Lower lobe of right lung (tissue), 2 donors: ENCODE measurements around the gene AHI1. TPM values are rescaled to one million over a fixed set of nuclear protein-coding genes. Genes with fewer than 3 reads are reported as not detected.

Experiments
- ATAC-seq, 2 donors: fragments of 200-7000 bp; cut with Tn5 transposase; one replicate each; pipeline ENCODE4 v1.9.1; 2020 to 2022; ENCODE audit warnings: mild to moderate bottlenecking in 2 of 2, moderate library complexity in 2 of 2
- DNase-seq: peaks from one replicate; pipeline ENCODE4 v3.0.0-alpha.2; 2020
- H3K27ac ChIP-seq: fragments of 200-600 bp; one replicate; pipeline ENCODE4 v1.8.0; 2022
- H3K27me3 ChIP-seq: fragments of 200-600 bp; one replicate; pipeline ENCODE4 v1.8.0; 2022; ENCODE audit warnings: low read depth
- H3K36me3 ChIP-seq: fragments of 200-600 bp; one replicate; pipeline ENCODE4 v1.8.0; 2022; ENCODE audit warnings: mild to moderate bottlenecking
- H3K4me1 ChIP-seq: fragments of 200-600 bp; one replicate; pipeline ENCODE4 v1.8.0; 2022
- H3K4me3 ChIP-seq: fragments of 200-600 bp; one replicate; pipeline ENCODE4 v1.8.0; 2022; ENCODE audit warnings: mild to moderate bottlenecking
- H3K9me3 ChIP-seq: fragments of 200-600 bp; one replicate; pipeline ENCODE4 v1.8.0; 2022
- intact Hi-C: fragments of 100-400 bp; cut with DNase I; formaldehyde crosslinking; loops from one replicate; pipeline ENCODE4 v1.11.0; 2022
- total RNA-seq: library from RNA; stranded (reverse); fragmentation: NEBNext Ultra II Directional; extraction: Animal tissue kit (Norgen Biotek cat#: 25700); gene quantifications from one replicate; pipeline ENCODE4 v1.2.1, GENCODE V29; 2021
- TF ChIP-seq, protein P1 (sequence below): fragments of 200-600 bp; IDR thresholded peaks from one replicate; pipeline ENCODE4 v1.8.0; 2022; ENCODE audit warnings: antibody characterized with exemption, mild to moderate bottlenecking
- donor health status: DM: no; HTN: yes; CAD: no; lungs with severe emphysema.

Gene AHI1
- total RNA-seq, 1 donor from 2014 or later: 31.7 TPM

DNA sequence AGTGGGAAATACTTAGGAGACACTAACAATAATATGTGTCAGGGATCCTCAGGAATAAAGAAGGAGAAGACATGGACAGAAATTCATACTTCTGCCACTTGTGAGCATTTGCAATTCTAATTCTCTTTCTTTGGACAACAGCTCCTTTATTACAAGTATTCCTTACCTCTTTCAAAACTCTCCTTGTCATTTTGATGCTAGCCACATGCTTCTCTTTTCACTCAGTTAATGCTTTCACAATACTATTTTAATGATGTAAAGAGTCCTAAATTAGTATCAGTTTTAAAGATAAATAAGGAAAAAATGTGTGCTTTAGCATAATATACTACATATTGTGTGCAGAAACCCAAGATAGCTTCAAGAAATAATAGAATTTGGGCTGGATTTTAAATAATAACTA lies 62.5 kb downstream of the AHI1 start:
- Histone ChIP-seq H3K27ac (no peak overlapping the region), H3K9me3 (no peaks in the 10 kb centered on the region), H3K27me3 (no peaks in the 10 kb centered on the region), H3K36me3 (peaks cover 37% of the 10 kb centered on the region), H3K4me1 (no peaks in the 10 kb centered on the region), H3K4me3 (no peak overlapping the region)
- ATAC-seq (no peak), DNase-seq (no peak)
- TF ChIP-seq, protein P1, sequence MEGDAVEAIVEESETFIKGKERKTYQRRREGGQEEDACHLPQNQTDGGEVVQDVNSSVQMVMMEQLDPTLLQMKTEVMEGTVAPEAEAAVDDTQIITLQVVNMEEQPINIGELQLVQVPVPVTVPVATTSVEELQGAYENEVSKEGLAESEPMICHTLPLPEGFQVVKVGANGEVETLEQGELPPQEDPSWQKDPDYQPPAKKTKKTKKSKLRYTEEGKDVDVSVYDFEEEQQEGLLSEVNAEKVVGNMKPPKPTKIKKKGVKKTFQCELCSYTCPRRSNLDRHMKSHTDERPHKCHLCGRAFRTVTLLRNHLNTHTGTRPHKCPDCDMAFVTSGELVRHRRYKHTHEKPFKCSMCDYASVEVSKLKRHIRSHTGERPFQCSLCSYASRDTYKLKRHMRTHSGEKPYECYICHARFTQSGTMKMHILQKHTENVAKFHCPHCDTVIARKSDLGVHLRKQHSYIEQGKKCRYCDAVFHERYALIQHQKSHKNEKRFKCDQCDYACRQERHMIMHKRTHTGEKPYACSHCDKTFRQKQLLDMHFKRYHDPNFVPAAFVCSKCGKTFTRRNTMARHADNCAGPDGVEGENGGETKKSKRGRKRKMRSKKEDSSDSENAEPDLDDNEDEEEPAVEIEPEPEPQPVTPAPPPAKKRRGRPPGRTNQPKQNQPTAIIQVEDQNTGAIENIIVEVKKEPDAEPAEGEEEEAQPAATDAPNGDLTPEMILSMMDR: no peak
- intact Hi-C loops: no loop called here

DNA sequence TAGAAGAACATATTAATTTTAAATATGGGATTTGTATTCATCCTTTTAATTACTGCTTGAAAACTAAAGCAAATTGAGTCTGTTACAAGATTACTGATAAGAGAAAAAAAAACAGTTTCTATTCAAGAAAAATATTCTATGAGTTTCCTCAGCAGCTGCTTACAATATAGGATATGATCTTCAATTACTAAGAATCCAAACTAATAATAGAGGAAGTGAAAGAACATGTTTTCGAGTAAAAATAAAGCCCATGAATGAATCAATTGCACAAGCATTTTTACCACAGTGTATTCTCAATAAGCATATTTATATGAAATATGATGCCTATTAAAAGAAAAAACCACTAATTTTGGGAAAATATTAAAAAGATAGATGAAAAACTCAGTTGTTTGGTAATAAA lies 63.4 kb downstream of the AHI1 start:
- Histone ChIP-seq H3K4me1 (no peaks in the 10 kb centered on the region), H3K36me3 (peaks cover 36% of the 10 kb centered on the region), H3K27me3 (no peaks in the 10 kb centered on the region), H3K27ac (no peak overlapping the region), H3K9me3 (no peaks in the 10 kb centered on the region), H3K4me3 (no peak overlapping the region)
- TF ChIP-seq, protein P1: no peak
- no peak for DNase-seq
- intact Hi-C loops: no loop called here
- ATAC-seq: no peak

DNA sequence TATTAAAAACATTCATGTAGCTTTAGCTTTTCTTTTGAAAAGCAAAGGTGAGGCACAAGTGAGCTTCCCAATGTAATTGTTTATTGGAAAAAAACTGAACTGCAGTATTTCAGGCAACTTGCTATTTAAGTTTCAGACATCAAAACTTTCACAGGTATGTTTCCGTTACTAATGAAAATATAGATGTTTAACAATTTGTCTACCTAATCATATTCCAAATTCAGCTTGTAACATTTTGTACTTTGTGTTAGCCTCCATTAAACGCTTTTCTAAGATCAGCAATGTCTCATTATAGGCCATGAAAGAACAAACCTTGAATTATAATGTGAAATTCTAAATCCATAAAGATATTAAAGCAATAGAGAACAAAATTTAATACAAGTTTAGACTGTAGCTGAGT lies 69.5 kb downstream of the AHI1 start:
- Histone ChIP-seq H3K4me1 (peaks cover 3% of the 10 kb centered on the region), H3K27me3 (no peaks in the 10 kb centered on the region), H3K9me3 (no peaks in the 10 kb centered on the region), H3K4me3 (no peak overlapping the region), H3K36me3 (no peaks in the 10 kb centered on the region), H3K27ac (no peak overlapping the region)
- intact Hi-C loops: no loop called here
- TF ChIP-seq, protein P1: no peak
- no peak for ATAC-seq
- no peak for DNase-seq

DNA sequence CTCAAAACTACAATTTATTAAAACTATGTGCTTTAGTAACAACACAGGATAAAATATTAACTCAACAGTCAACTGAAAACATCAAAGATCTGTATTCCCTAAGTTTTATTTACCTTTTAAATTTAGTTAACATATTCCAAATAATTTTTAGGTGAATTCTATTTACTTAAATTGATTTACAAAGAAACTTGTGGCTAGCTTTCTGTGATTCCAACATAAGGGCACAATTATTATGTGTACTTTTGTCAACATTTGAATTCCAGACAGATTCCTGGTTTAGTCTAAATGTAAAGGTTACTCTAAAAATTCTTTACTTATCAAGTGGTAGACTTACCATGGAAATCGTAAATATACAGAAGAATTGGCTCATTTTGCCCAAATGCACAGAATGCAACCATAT lies 70.7 kb downstream of the AHI1 start:
- ATAC-seq (no peak), DNase-seq (no peak)
- H3K27ac ChIP-seq: no peak overlapping the region
- no peaks in the 10 kb centered on the region for H3K27me3 ChIP-seq
- TF ChIP-seq, protein P1: no peak
- intact Hi-C loops: no loop called here
- H3K36me3 ChIP-seq: no peaks in the 10 kb centered on the region
- H3K4me1 ChIP-seq: peaks cover 3% of the 10 kb centered on the region
- no peak overlapping the region for H3K4me3 ChIP-seq
- H3K9me3 ChIP-seq: no peaks in the 10 kb centered on the region

DNA sequence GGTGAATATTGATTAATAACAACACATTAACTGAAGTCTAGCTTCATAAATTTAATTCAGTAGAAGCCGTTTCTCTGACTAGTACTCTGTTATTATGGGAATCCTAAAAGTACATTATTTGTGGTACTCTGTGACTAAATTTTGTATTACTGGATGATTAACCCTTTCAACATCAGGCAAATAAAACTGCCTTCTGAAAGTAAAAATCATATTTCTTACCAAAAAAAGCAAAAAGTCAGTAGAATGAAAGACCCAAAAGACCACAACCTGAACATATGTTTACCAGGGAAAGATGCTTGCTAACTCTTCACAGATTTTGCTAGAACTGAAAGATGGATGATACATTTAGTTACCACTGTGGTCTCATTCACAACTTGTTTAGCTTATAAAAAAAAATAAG lies 73.2 kb downstream of the AHI1 start:
- Histone ChIP-seq H3K36me3 (peaks cover 9% of the 10 kb centered on the region), H3K4me3 (no peak overlapping the region), H3K27me3 (no peaks in the 10 kb centered on the region), H3K9me3 (no peaks in the 10 kb centered on the region), H3K4me1 (peaks cover 3% of the 10 kb centered on the region), H3K27ac (no peak overlapping the region)
- TF ChIP-seq, protein P1: no peak
- intact Hi-C loops: no loop called here
- ATAC-seq: no peak
- no peak for DNase-seq

DNA sequence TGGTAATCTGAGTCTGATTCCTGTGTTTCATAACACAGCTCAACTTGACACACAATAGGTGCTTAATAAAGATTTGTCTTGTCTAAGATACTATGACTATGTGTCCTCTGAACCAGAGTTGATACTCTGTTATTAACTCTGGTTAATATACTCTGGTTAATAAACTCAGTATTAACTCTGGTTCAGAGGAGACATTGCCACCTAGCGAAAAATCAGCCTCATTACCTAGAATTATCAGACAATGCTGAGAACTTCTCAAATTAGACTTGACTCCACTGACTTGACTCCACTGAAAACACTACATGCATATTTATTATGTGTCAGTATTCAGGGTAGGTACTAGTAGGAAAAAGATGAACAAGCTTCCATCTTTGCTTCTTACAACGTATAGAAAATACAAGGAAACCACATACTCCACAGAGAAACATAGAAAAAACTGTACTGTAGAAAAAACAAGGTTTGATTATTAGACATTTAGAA lies 73.9 kb downstream of the AHI1 start:
- H3K27me3 ChIP-seq: no peaks in the 10 kb centered on the region
- intact Hi-C loops: no loop called here
- TF ChIP-seq, protein P1: peak; percentile 57
- peaks cover 3% of the 10 kb centered on the region for H3K4me1 ChIP-seq
- H3K27ac ChIP-seq: no peak overlapping the region
- DNase-seq: no peak
- H3K9me3 ChIP-seq: no peaks in the 10 kb centered on the region
- no peak overlapping the region for H3K4me3 ChIP-seq
- peak; percentile 75 to 77 for ATAC-seq
- peaks cover 9% of the 10 kb centered on the region for H3K36me3 ChIP-seq
